Measurements from ENCODE around the gene CNTNAP2. TPM values are rescaled to one million over a fixed set of nuclear protein-coding genes. Genes with fewer than 3 reads are reported as not detected.

The CNTNAP2 gene
- total and polyA plus RNA-seq, 2 donors from 2014 or later, result 0.06 to 0.13 TPM

GRCh38 chr7:148211740-148212151 lies 2095.1 kb downstream of the CNTNAP2 start:
- Histone ChIP-seq H3K27ac (ENCODE audit: low read depth in 2 of 2, low read length in 2 of 2) (no peak overlapping the region), H3K4me3 (ENCODE audit: low read length in 3 of 3) (peak overlapping the region in 1 of 3 donors; percentile 36), H3K27me3 (ENCODE audit: control insufficient read depth, insufficient read depth, low read length) (no peaks in the 10 kb centered on the region), H3K36me3 (ENCODE audit: control insufficient read depth in 2 of 3, insufficient read depth in 3 of 3, low read length in 3 of 3) (no peaks in the 10 kb centered on the region), H3K4me1 (ENCODE audit: control insufficient read depth in 2 of 3, insufficient read depth in 2 of 3, low read depth in 1 of 3, low read length in 3 of 3) (peaks cover 0 to 21% (median 4%) of the 10 kb centered on the region in 3 donors), H3K9me3 (ENCODE audit: control insufficient read depth in 2 of 3, insufficient read depth in 1 of 3, low read length in 3 of 3) (no peaks in the 10 kb centered on the region), H3K9ac (ENCODE audit: low read length in 3 of 3) (no peak overlapping the region)
- TF ChIP-seq, protein P1, sequence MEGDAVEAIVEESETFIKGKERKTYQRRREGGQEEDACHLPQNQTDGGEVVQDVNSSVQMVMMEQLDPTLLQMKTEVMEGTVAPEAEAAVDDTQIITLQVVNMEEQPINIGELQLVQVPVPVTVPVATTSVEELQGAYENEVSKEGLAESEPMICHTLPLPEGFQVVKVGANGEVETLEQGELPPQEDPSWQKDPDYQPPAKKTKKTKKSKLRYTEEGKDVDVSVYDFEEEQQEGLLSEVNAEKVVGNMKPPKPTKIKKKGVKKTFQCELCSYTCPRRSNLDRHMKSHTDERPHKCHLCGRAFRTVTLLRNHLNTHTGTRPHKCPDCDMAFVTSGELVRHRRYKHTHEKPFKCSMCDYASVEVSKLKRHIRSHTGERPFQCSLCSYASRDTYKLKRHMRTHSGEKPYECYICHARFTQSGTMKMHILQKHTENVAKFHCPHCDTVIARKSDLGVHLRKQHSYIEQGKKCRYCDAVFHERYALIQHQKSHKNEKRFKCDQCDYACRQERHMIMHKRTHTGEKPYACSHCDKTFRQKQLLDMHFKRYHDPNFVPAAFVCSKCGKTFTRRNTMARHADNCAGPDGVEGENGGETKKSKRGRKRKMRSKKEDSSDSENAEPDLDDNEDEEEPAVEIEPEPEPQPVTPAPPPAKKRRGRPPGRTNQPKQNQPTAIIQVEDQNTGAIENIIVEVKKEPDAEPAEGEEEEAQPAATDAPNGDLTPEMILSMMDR (IDR thresholded peaks at IDR 0.05; ENCODE audit: borderline replicate concordance, extremely low read depth, insufficient read depth), result no peak
- intact Hi-C loops (cut with DNase I), result no loop called here
- DNase-seq, result peak in 2 of 5 donors; percentile 11 to 45
- FAIRE-seq, result no peak

DNA sequence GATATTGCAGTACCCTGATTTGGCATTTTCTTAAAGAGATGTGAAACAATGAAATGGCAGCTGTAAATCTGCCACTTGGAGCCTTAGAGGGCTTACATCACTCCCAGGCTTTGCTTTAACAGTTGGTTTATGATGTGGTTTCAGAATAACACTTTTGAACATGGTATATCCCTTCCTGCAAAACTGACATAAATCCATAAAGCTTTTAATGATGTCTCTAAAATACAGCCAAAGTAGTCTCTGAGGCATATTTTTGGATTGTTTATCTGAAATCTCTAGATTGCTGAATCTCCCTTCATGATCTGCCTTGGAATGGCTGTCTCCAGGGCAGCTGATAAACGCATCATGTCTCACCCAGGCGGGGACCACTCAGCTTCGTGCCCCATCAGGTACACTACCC lies 2096.1 kb downstream of the CNTNAP2 start:
- Histone ChIP-seq H3K4me3 (ENCODE audit: low read length in 3 of 3) (no peak overlapping the region), H3K9me3 (ENCODE audit: control insufficient read depth in 2 of 3, insufficient read depth in 1 of 3, low read length in 3 of 3) (no peaks in the 10 kb centered on the region)

GRCh38 chr7:148214101-148214500 lies 2097.5 kb downstream of the CNTNAP2 start:
- no peak overlapping the region for H3K9ac ChIP-seq (ENCODE audit: low read length in 3 of 3)
- TF ChIP-seq, protein P1 (IDR thresholded peaks at IDR 0.05; ENCODE audit: borderline replicate concordance, extremely low read depth, insufficient read depth), result no peak
- intact Hi-C loops (cut with DNase I), result no loop called here
- H3K27ac ChIP-seq (ENCODE audit: low read depth in 2 of 2, low read length in 2 of 2), result no peak overlapping the region
- no peaks in the 10 kb centered on the region for H3K9me3 ChIP-seq (ENCODE audit: control insufficient read depth in 2 of 3, insufficient read depth in 1 of 3, low read length in 3 of 3)
- no peaks in the 10 kb centered on the region for H3K36me3 ChIP-seq (ENCODE audit: control insufficient read depth in 2 of 3, insufficient read depth in 3 of 3, low read length in 3 of 3)
- no peak for DNase-seq
- no peaks in the 10 kb centered on the region for H3K27me3 ChIP-seq (ENCODE audit: control insufficient read depth, insufficient read depth, low read length)
- H3K4me1 ChIP-seq (ENCODE audit: control insufficient read depth in 2 of 3, insufficient read depth in 2 of 3, low read depth in 1 of 3, low read length in 3 of 3), result peaks cover 0 to 21% (median 4%) of the 10 kb centered on the region in 3 donors
- no peak overlapping the region for H3K4me3 ChIP-seq (ENCODE audit: low read length in 3 of 3)
- no peak for FAIRE-seq

More for the DNA sequence above, 2096.1 kb downstream of the CNTNAP2 start:
- H3K36me3 ChIP-seq (ENCODE audit: control insufficient read depth in 2 of 3, insufficient read depth in 3 of 3, low read length in 3 of 3), result no peaks in the 10 kb centered on the region
- H3K27me3 ChIP-seq (ENCODE audit: control insufficient read depth, insufficient read depth, low read length), result no peaks in the 10 kb centered on the region
- H3K4me1 ChIP-seq (ENCODE audit: control insufficient read depth in 2 of 3, insufficient read depth in 2 of 3, low read depth in 1 of 3, low read length in 3 of 3), result peaks cover 0 to 21% (median 4%) of the 10 kb centered on the region in 3 donors
- no peak overlapping the region for H3K27ac ChIP-seq (ENCODE audit: low read depth in 2 of 2, low read length in 2 of 2)
- no peak for DNase-seq
- intact Hi-C loops (cut with DNase I), result no loop called here
- no peak for FAIRE-seq
- TF ChIP-seq, protein P1 (IDR thresholded peaks at IDR 0.05; ENCODE audit: borderline replicate concordance, extremely low read depth, insufficient read depth), result no peak
- no peak overlapping the region for H3K9ac ChIP-seq (ENCODE audit: low read length in 3 of 3)

- Histone ChIP-seq H3K9me3 (ENCODE audit: control insufficient read depth in 2 of 3, insufficient read depth in 1 of 3, low read length in 3 of 3) (no peaks in the 10 kb centered on the region), H3K4me1 (ENCODE audit: control insufficient read depth in 2 of 3, insufficient read depth in 2 of 3, low read depth in 1 of 3, low read length in 3 of 3) (no peaks in the 10 kb centered on the region), H3K4me3 (ENCODE audit: low read length in 3 of 3) (no peak overlapping the region), H3K9ac (ENCODE audit: low read length in 3 of 3) (no peak overlapping the region), H3K27me3 (ENCODE audit: control insufficient read depth, insufficient read depth, low read length) (no peaks in the 10 kb centered on the region), H3K27ac (ENCODE audit: low read depth in 2 of 2, low read length in 2 of 2) (no peak overlapping the region), H3K36me3 (ENCODE audit: control insufficient read depth in 2 of 3, insufficient read depth in 3 of 3, low read length in 3 of 3) (no peaks in the 10 kb centered on the region)
- FAIRE-seq, result no peak
- no peak for DNase-seq
- intact Hi-C loops (cut with DNase I), result no loop called here
- TF ChIP-seq, protein P1 (IDR thresholded peaks at IDR 0.05; ENCODE audit: borderline replicate concordance, extremely low read depth, insufficient read depth), result no peak
Observed at GRCh38 chr7:148218603-148219002, 2102.0 kb downstream of the CNTNAP2 start.
